Right kidney (tissue), 1 donor: ENCODE results near the gene CSTB.

Experiments used
- DNase-seq: peaks from one replicate; pipeline ENCODE4 v3.0.0-alpha.2; 2016

Gene CSTB

GRCh38 chr21:43751955-43752591, 24.0 kb downstream of the CSTB start:
- no peak for DNase-seq

- DNase-seq = no peak
Observed at GRCh38 chr21:43750339-43751033, 25.6 kb downstream of the CSTB start.

- DNase-seq = no peak
Observed at GRCh38 chr21:43749651-43750262, 26.4 kb downstream of the CSTB start.

- no peak for DNase-seq
Observed at GRCh38 chr21:43748622-43749021, 27.5 kb downstream of the CSTB start.

- DNase-seq = no peak
Observed at GRCh38 chr21:43745772-43746517, 30.2 kb downstream of the CSTB start.

GRCh38 chr21:43744725-43745124, 31.4 kb downstream of the CSTB start:
- DNase-seq = no peak

- DNase-seq = no peak
Observed at GRCh38 chr21:43743947-43744346, 32.2 kb downstream of the CSTB start.

GRCh38 chr21:43741423-43742096, 34.5 kb downstream of the CSTB start:
- peak; percentile 52 for DNase-seq

GRCh38 chr21:43740497-43741156, 35.5 kb downstream of the CSTB start:
- DNase-seq = peak; percentile 83

- peak; percentile 49 for DNase-seq
Observed at GRCh38 chr21:43739621-43740435, 36.3 kb downstream of the CSTB start.

GRCh38 chr21:43737158-43737950, 38.8 kb downstream of the CSTB start:
- DNase-seq = peak; percentile 45

- DNase-seq = no peak
Observed at GRCh38 chr21:43736224-43736883, 39.8 kb downstream of the CSTB start.

GRCh38 chr21:43735236-43736091, 40.6 kb downstream of the CSTB start:
- no peak for DNase-seq

- DNase-seq = no peak
Observed at GRCh38 chr21:43734928-43735229, 41.2 kb downstream of the CSTB start.

GRCh38 chr21:43734131-43734927, 41.8 kb downstream of the CSTB start:
- DNase-seq = no peak

GRCh38 chr21:43733529-43734071, 42.5 kb downstream of the CSTB start:
- DNase-seq = no peak

GRCh38 chr21:43733060-43733459, 43.0 kb downstream of the CSTB start:
- no peak for DNase-seq
